NCI-H748 treated with DMSO at 0.1 percent for 48 hours (cell line): ENCODE measurements around the gene ZC3H13.
"Not testable (repeated sequence)": the region's sequence is repeated elsewhere in the genome, so short reads cannot be mapped to it uniquely, and the experiment has no call there.

Experiments
- DNase-seq: peaks from one replicate; lab custom pipeline; 2025; lab: John Stamatoyannopoulos, UW

The ZC3H13 gene

GRCh38 chr13:46006688-46007452 lies 45.7 kb downstream of the ZC3H13 start:
- no peak for DNase-seq

- no peak for DNase-seq
Measured at GRCh38 chr13:46004491-46004890, 48.1 kb downstream of the ZC3H13 start.

GRCh38 chr13:45996631-45997030 lies 55.9 kb downstream of the ZC3H13 start:
- no peak for DNase-seq

GRCh38 chr13:45995245-45995644 lies 57.3 kb downstream of the ZC3H13 start:
- no peak for DNase-seq

- no peak for DNase-seq
Measured at GRCh38 chr13:45994752-45995151, 57.8 kb downstream of the ZC3H13 start.

- no peak for DNase-seq
Measured at GRCh38 chr13:45989607-45990006, 62.9 kb downstream of the ZC3H13 start.

GRCh38 chr13:45981127-45981526 lies 71.4 kb downstream of the ZC3H13 start:
- not testable (repeated sequence) for DNase-seq

- no peak for DNase-seq
Measured at GRCh38 chr13:45975337-45975736, 77.2 kb downstream of the ZC3H13 start.

GRCh38 chr13:45974500-45974899 lies 78.0 kb downstream of the ZC3H13 start:
- no peak for DNase-seq

- DNase-seq, result no peak
Measured at GRCh38 chr13:45967589-45967988, 85.0 kb downstream of the ZC3H13 start.

- DNase-seq, result no peak
Measured at GRCh38 chr13:45966715-45967114, 85.8 kb downstream of the ZC3H13 start.

- DNase-seq, result no peak
Measured at GRCh38 chr13:45961468-45961867, 91.1 kb downstream of the ZC3H13 start.

GRCh38 chr13:45954836-45955800 lies 97.4 kb downstream of the ZC3H13 start:
- DNase-seq, result no peak

- DNase-seq, result no peak
Measured at GRCh38 chr13:45953082-45953481, 99.5 kb downstream of the ZC3H13 start.

GRCh38 chr13:45951724-45952123 lies 100.8 kb downstream of the ZC3H13 start:
- no peak for DNase-seq

GRCh38 chr13:45951166-45951565 lies 101.4 kb downstream of the ZC3H13 start:
- DNase-seq, result no peak

GRCh38 chr13:45950386-45951000 lies 102.1 kb downstream of the ZC3H13 start:
- no peak for DNase-seq

- no peak for DNase-seq
Measured at GRCh38 chr13:45949161-45949560, 103.4 kb downstream of the ZC3H13 start.

GRCh38 chr13:45943965-45944364 lies 108.6 kb downstream of the ZC3H13 start:
- DNase-seq, result no peak

GRCh38 chr13:45943120-45943519 lies 109.4 kb downstream of the ZC3H13 start:
- DNase-seq, result no peak

GRCh38 chr13:45941261-45941660 lies 111.3 kb downstream of the ZC3H13 start:
- no peak for DNase-seq

GRCh38 chr13:45940061-45940460 lies 112.5 kb downstream of the ZC3H13 start:
- DNase-seq, result no peak

GRCh38 chr13:45936621-45937020 lies 115.9 kb downstream of the ZC3H13 start:
- DNase-seq, result no peak
